ENCODE results near the gene SLC22A25.
"Not testable (repeated sequence)": the region's sequence is repeated elsewhere in the genome, so short reads cannot be mapped to it uniquely, and the experiment has no call there.

SLC22A25 gene

DNA sequence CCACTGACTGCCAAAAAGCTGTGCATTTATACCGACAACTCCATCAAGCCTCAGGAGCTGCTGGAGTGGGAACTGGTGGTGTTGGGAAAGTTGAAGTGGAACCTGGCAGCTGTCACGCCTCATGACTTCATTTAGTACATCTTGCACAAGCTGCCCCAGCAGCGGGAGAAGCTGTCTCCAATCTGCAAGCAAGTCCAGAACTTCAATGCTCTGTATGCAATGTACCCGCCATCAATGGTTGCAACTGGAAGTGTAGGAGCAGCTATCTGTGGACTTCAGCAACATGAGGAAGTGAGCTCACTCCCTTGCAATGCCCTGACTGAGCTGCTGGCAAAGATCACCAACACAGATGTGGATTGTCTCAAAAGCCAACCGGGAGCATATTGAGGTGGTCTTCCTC, at the start of gene SLC22A25:
SLC22A25 (minus strand) TSS at position 67 of the 400 bp plus-strand sequence. CDS start 13,947 bp downstream, outside the sequence.
- no peak for DNase-seq (ENCODE audit: low spot score)

DNA sequence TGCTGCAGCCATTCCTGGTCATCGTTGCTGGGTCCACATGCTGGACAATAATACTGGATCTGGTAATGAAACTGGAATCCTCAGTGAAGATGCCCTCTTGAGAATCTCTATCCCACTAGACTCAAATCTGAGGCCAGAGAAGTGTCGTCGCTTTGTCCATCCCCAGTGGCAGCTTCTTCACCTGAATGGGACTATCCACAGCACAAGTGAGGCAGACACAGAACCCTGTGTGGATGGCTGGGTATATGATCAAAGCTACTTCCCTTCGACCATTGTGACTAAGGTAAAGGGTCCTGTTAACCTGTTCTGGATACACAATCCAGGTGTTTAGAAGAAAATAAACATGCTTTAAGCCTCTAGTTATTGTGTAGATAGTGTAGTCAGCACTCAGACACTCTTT, 46.9 kb upstream of the SLC22A25 start:
- DNase-seq (ENCODE audit: low spot score), result no peak

DNA sequence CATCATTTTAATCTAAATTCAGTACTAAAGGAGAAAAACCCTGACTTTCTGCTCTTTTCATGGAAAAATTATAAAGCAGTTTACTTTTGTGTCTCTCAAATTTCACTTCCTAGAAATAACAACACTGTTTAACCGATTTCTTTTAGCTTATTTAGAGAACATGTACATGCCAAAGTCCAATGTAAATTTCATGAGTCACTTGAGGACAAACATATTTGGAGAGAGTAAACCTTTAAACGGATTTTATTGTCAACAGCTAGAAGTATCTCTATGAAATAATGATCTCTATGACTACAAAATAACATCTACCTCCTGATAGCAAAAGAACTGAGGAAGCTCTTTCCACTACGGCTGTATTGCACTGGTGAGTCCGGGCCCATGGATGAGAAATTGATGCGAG, 46.3 kb upstream of the SLC22A25 start:
- no peak for DNase-seq (ENCODE audit: low spot score)

DNA sequence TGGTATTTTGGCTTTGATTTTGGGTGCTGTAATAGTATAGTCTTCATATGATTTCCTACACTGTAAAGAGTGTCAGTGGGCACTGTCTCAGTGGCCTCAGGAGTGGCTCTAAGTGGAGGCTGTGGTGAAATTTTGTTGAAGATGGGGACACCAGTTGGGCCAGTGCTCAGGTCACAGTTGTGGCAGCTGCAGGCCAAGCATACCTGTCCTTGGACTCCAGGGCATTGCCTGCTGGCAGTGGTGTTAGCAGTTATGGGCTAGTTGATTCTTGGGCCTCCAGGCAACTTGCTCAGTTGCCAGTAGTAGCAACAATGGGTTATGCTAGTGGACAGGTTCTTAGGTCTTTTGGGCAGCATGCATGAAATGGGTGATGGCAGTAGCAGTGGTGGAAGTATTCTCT, 39.2 kb upstream of the SLC22A25 start:
- no peak for DNase-seq (ENCODE audit: low spot score)

DNA sequence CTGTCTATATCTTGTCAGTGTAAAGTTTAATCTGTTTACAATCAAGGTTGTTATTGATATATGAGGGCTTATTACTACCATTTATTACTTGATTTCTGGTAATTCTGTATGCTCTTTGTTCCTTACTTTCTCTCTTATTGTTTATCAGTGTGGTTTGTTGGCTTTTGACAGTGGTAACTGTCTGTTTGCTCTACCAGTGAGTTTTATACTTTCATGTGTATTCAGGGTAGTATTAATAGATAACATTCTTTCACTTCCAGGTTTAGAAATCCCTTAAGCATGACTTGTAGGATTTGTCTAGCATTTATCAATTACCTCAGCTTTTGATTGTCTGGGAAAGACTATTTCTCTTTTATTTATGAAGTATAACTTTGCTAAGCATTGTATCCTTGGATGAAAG, 37.5 kb upstream of the SLC22A25 start:
- no peak for DNase-seq (ENCODE audit: low spot score)

DNA sequence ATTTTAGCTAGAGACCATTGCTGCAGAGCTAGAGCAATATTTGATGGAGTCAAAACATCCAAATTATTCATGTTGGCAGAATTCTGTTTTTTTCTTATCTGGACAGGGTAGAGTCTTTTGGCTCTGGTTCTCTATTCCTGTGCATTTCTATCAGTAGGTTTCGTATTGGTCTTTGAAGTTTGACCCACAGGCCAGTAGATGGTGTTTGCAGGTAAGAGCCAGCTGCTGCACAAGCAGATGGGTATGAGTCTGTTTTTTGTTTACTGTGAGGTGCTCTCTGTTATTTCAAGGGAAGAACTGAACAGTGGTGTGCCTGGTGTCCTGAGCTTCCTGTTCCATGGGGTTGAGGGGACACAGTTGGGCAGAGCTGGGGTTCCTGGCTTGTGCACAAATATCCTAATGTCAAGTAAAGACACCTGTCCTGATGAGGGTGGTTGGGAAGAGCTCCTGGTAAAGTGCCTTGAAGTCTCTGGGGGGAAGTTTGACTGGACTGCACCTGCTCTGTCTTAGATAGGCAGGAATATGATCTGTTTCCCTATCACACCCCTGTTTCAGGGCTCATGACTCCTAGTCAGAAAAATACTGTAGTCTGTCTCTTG, 34.0 kb upstream of the SLC22A25 start:
- no peak for DNase-seq (ENCODE audit: low spot score)

DNA sequence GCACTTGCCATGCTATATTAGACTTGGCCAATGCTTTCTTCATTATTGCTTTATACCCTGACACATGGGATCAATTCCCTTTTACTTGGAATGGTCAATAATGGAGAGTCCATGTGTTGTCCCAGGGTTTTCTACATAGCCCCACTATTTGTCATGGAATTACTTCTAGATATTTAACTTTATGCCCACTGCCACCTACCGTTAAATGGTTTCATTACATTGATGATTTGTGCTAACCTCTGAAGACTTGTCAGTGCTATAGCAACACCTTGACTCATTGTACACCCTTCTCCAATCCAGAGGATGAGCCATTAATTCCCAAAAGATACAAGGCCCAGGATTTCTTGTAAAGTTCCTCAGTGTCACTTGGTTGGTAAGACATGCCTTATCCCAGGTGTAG, 31.4 kb upstream of the SLC22A25 start:
- DNase-seq (ENCODE audit: low spot score), result no peak

DNA sequence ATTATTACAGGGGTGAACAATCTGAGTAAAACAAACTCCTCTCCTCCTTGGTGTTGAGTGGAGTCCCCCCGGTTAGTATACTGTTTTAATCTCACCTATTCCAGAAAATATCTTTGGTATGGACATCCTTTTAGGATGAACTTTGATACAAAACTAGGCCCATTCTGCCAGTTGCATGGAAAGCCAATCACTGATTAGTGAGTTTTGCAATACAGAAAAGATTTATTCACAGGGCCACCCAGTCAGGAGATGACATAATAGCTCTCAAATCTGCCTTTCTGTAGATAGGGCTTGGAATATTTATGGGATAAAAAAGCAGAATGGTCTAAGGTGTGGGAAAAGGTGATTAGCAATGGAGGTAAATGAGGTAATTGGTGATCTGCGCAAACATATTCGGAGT, 30.3 kb upstream of the SLC22A25 start:
- DNase-seq (ENCODE audit: low spot score), result no peak

DNA sequence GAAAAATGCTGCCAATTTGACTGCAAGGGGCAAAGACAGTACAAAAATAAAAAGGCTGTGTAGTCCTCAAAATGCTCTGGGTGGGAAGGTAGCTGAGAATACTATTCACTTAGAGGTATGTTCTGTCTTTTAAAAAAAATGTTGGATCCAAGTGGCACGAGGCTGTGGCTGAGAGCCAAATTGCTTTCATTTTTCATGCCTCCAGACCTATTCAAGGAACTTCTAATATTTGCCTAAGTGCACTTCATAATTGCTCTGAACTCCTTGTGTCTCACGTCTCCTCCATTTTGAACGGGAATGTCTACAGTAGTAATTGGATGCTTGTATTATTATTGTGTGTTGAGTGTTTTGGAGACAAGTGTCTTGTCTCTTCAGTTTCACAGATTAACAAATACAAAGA, 19.1 kb upstream of the SLC22A25 start:
- DNase-seq (ENCODE audit: low spot score), result no peak

DNA sequence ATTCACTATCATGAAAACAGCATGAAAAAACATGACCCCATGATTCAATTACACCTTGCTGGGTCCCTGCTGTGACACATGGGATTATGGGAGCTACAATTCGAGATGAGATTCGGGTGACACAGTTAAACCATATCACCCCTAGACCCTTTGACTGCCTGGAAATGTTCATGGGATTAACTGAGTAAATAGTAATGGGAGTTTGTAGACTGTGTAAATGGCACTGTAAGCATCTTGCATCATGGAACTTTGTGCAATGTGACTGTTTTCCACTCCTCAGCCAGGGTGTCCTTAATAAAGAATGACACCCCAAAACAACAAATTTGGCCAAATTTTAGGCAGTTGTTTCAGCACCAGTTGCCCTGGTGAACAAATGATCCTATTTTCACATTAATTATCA, 7.9 kb upstream of the SLC22A25 start:
- DNase-seq (ENCODE audit: low spot score), result no peak

DNA sequence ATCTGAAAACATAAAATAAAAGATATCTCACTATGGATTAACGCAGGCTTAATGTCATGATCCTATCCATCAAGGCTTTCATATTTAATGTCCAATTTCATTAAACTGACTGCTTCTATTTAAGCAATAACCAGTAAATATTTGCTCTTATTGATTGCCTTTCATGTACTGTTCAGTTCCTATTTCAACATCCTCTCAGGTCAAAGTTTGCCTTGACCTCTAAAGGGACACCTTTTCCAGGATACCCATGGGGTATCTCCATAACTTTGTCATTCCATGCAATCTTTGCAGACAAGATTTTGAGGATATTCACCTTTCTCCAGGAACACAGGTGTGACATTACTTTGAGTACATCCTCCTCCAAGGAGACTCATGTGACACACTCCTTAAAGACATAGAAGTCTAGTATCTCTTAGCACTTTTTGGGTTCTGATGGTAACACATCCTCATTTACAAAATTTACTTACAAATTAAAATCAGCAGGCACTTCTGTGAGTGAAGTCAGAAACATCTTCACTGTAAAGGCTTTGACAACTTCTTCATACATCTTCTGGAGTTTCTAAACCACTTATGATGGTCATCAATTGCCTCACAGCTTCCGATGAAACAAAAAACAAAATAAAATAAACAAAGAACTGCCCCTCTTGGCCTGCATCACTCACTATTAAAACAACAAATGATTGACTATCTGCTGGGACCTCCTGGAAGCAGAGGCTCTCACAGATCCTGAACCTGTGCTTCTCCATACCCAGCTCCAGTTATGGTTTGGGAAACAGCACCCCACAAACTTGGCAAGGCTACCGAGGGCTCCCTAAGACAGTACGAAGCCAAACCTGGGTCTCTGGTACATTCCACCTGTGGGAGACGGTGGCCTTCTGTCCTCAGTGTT, 7.0 kb upstream of the SLC22A25 start:
- no peak for DNase-seq (ENCODE audit: low spot score)

DNA sequence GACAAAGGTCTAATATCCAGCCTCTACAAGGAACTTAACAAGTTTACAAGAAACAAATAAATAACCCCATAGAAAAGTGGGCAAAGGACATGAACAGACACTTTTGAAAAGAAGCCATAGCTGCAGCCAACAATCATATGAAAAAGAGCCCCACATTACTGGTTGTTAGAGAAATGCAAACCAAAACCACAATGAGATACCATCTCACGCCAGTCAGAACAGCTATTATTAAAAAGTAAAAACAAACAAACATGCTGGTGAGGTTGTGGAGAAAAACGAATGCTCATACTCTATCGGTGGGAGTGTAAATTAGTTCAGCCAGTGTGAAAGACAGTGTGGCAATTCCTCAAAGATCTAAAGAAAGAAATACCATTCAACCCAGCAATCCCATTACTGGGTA, 5.6 kb upstream of the SLC22A25 start:
- DNase-seq (ENCODE audit: low spot score), result no peak

DNA sequence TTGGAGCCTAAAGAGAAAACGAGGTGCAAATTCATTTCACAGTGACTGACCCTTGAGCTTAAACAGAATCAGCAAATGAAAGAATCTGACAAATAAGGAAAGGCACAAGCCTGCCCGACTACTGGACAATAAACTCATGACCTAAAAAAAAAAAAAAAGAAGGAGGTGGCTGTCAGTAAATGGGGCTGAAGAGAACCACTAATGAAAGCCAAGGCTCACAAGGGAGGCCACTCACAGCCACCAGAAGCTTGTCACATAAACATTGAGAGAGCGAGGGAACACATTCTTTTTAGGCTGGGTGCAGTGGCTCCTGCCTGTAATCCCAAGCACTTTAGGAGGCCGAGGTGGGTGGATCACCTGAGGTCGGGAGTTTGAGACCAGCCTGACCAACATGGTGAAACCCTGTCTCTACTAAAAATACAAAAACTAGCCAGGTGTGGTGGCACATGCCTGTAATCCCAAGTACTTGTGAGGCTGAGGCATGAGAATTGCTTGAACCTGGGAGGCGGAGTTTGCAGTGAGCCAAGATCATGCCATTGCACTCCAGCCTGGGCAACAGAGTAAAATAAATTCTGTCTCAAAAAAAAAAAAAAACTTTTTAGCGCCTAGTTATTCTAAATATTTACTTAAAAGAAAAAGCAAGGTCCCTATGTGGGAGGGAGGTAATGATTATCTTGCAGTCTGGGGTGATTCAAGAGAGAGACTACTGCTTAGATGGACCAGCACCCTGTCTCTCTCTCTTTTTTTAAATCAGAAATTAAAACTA, 4.0 kb upstream of the SLC22A25 start:
- not testable (repeated sequence) for DNase-seq (ENCODE audit: low spot score)

DNA sequence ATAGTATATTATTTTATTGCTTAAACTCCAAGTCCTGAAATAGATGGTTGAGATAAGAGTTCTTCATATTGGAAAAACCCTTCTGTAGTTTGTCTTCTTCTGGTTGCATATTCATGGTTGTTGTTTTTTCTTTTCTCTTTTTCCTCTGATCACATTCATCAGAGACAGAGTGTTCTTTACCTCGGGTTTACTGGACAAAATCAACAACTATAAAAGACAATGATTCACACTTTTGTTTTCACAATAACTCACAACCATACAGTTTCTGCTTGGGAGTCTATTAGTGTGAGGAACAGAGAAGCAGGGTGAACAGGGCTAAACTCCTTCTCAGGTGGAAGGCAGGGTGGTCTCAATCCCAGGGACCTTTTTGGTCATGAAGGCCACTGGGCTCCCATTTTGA, 2.6 kb upstream of the SLC22A25 start:
- DNase-seq (ENCODE audit: low spot score), result no peak

DNA sequence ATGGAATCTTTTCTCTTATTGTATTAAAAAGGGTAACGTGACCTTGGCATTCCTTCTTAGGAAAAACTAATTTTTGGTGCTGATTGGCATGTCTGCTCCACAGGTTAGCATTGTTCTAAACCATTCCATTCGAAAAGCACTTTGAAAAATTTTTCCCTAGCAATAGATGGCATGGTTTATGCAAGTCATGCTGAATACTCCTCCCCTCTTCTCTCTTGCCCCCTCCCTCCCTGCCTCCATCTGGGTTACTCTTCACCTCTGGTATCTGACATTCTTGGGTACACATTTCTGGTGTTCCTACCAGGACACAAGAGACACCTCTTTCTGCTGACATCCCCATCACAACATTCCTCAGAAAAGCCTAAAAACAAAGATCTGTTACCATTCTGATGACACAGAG, 1.5 kb upstream of the SLC22A25 start:
- no peak for DNase-seq (ENCODE audit: low spot score)

DNA sequence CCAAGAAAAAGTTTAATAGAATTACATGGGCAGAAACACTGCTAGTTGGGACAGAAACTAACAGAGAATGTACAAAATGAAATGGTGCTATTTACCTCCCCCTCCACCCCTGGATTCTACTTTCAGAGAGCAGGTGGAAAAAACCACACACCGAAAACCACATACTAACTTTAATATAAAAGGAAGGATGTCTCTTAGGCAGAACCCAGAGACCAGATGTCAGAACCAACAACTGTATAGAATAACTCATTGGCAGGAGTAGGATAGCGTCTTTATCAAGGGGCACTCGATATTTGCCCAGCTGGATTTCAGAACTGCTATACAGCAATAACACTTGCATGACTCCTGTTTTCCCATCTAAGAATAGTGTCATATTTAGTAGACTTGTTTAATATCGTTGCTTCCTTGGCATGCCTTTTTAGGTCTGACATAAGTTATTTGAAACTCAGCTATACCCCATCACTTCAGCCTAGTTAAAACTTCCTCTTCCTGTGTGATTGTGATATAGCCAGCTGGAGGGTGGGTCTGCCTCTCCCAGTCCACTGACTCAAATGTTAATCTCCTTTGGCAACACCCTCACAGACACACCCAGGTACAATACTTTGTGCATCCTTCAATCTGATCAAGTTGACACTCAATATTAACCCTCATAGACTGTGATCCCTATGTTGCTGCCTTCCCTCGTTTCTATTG, 1.2 kb downstream of the SLC22A25 start:
- no peak for DNase-seq (ENCODE audit: low spot score)

DNA sequence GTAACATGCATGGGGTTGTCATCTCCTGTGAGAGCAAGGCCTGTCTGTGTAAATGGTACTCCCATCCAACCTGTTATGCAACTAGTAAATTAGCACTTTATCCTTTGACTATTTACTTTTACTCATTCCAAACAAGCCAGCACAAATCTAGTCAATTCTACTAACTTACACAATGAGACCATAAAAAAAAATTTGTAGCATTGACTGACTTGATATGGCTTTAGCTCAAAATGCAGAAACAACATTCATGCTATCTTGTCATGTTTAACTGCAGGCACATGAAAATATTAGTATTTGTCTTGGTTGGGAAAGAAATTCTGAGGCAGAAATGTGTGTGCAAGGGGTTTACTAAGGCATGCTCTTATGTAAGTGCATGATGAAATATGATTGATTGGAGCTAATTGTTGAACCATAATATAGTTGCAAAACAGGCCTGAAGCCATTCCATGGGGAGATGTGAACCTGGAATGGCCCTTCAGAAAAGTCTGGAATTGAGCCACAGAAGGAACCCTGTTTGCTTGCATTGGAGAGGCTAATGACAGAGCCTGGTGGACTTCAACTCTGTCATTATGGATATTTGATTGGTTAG, 2.5 kb downstream of the SLC22A25 start:
- no peak for DNase-seq (ENCODE audit: low spot score)

DNA sequence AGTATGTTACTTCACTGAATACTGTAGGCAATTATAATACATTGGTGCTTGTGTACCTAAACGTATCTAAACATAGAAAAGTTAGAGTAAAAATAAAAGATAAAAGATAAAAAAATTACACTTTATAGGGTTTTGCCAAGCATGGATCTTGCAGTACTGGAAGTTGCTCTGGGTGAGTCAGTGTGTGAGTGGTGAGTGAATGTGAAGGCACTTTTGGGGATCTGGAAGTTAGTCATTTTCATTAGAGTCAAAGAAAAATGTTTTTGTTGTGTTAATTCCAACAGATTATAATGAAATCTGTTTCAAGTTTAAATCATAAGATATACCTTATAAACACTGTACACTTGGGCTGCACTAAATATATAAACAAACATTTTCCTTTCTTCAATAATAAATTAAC, 3.3 kb downstream of the SLC22A25 start:
- no peak for DNase-seq (ENCODE audit: low spot score)

DNA sequence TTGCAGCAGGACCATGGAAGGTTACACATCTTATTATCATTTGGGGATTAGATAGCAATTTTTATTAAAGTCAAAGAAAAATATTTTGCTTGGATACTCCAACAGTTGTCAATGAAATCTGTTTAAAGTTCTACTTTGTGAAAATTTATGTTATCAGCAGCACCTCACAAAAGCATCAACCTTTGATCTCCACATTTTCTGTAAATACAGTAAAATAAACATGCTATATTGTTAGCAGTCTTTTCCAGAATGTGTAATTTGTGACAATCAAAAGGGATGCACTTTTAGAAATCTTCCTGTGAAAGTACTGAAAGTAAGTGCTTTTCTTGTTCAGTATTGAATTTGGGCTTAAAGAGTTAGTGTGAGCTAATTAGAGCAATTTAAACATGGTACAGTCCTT, 4.1 kb downstream of the SLC22A25 start:
- no peak for DNase-seq (ENCODE audit: low spot score)

DNA sequence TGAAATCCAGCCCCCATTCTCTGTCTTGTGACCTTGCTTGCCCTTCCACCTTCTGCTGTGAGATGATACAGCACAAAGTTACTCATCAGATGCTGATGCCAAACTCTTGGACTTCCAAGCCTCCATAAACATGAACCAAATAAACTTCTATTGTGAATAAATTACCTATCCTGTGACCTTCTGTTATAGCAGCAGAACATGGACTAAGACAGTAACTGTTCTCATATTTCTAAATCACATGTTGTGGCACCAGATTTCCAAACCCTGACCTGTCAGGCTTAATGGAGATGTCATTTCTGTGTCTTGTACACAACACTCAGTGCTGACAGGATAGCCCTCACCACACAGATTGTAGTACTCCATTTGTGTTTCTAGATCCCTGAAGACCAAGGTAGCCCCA, 6.0 kb downstream of the SLC22A25 start:
- no peak for DNase-seq (ENCODE audit: low spot score)

DNA sequence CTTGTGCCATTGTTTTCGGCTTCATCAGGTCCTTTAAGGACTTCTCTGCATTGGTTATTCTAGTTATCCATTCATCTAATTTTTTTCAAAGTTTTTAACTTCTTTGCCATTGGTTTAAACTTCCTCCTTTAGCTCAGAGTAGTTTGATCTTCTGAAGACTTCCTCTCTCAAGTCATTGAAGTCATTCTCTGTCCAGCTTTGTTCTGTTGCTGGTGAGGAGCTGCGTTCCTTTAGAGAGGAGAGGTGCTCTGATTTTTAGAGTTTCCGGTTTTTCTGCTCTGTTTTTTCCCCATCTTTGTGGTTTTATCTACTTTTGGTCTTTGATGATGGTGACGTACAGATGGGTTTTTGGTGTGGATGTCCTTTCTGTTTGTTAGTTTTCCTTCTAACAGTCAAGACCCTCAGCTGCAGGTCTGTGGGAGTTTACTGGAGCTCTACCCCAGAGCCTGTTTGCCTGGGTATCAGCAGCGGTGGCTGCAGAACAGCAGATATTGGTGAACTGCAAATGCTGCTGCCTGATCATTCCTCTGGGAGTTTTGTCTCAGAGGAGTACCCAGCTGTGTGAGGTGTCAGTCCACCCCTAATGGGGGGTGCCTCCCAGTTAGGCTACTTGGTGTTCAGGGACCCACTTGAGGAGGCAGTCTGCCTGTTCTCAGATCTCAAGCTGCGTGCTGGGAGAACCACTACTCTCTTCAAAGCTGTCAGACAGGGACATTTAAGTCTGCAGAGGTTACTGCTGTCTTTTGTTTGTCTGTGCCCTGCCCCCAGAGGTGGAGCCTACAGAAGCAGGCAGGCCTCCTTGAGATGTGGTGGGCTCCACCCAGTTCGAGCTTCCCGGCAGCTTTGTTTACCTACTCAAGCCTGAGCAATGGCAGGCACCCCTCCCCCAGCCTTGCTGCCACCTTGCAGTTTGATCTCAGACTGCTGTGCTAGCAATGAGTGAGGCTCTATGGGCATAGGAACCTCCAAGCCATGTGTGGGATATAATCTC, 7.6 kb downstream of the SLC22A25 start:
- not testable (repeated sequence) for DNase-seq (ENCODE audit: low spot score)
